GM18520 (cell line): ENCODE data around the gene AIP.

Experiments
- ATAC-seq: cut with Tn5 transposase; IDR thresholded peaks from one replicate; pipeline ENCODE4 v1.9.1; 2021; ENCODE audit not compliant: unreplicated experiment

Gene AIP

DNA sequence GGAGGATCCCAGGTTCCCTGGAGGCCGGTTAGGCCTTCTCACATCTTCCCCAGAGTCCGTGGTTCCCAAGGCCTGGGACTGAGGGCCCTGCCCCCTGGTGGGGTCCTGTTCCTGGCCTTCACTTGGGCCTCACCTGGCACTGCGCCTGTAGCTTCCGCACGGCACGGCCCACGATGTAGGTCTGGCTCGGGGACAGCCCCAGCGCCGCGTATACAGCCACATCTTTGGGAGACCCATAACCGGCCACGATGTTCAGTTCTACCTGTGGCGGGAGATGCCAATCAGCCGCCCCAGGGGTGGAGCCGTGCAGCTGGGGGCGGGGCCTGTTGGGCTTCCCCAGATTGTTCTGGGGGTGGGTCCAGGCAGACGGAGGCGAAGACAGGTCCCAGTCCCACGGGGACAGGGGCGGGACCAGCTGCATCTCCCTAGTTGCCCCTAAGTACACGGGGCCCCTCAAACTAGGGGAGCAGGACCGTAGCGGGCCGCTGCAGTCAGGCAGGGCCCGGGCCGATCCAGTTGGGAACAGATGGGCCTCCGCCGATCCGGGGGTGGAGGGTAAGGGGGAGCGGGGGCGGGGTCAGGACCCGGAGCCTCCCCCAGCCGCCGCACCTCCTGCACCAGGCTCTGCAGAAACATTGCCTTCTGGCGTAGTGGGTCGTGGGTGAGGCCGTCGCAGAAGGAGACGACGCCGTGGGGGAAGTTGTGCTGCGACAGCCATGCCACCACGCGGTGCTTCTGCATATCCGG is 10.1 kb downstream of the AIP start:
- no peak for ATAC-seq

DNA sequence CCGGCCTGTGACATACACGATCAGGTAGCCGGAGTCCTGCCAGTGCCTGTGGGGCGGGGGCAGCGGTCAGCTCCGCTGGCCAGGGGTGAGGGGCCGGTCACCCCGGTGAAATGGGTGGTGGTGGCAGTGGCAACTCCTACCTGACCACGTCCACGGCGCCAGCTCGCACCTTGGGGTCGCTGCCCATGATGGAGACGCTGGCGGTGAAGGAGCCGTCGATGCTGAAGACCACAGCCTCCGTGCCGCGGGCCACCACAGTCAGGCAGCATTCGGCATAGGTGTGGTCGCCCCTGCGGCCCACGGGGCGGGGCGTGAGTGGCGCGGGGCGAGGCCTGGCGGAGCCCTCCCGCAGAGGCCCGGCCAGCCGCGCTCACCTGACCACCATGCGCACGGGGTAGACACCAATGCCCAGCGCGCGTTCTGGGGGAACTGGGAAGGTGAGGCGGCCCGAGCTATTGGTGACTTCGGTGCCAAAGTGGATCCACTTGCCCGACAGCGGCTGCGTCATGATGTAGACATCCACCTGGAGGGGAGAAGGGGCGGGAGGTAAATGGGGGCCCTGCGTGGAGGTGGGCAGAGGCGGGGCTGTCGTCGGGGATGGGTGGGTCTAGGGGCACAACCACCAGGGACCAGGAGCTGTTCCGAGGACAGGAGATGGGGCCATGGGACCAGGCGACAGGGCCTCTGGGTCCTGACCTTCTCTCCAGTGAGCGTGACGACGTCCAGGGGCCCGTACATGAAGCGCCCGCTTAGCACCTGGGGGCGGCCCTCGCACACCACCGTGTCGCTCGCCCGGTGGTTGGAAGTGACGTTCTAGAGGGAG is 10.9 kb downstream of the AIP start:
- ATAC-seq, result no peak

DNA sequence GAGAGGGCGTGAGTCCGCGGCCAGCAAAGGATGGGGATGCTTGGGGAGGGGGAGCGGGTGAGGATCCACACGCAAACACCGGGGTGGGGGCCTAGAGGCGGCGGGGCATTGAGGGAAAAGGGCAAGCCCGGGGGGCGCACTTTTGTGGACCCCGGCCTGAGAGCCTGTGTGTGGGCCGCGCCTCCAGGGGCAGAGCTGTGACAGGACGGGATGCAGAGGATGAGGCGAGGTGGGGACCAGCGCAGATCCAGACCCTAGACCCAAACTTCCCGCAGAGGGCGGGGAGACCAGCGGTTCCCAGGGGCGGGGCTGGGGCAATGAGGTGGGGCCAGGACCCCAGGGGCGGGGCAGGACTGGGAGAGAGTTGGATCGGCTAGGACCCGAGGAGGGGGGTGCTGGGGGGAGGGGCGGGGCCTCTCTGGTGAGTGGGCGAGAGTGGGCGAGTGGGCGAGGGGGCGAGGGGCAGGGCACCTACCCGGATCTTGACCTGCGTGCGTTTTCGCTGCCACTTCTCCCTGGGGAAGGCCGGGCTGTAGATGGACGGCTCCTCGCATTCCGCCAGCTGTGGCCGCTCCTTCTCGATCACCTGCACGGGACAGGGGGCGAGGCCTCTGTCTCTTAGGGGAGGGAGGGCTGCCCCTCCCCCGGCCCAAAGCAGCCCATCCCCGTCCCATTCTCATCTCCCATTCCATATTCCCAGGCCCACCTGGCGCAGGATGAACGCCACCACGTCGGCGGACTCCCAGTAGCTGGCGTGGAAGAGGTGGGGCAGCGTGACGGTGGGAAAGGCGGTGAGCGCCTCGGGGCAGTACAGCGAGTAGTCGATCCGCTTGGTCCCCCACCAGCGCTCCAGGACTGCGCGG is 11.8 kb downstream of the AIP start:
- ATAC-seq, result no peak

DNA sequence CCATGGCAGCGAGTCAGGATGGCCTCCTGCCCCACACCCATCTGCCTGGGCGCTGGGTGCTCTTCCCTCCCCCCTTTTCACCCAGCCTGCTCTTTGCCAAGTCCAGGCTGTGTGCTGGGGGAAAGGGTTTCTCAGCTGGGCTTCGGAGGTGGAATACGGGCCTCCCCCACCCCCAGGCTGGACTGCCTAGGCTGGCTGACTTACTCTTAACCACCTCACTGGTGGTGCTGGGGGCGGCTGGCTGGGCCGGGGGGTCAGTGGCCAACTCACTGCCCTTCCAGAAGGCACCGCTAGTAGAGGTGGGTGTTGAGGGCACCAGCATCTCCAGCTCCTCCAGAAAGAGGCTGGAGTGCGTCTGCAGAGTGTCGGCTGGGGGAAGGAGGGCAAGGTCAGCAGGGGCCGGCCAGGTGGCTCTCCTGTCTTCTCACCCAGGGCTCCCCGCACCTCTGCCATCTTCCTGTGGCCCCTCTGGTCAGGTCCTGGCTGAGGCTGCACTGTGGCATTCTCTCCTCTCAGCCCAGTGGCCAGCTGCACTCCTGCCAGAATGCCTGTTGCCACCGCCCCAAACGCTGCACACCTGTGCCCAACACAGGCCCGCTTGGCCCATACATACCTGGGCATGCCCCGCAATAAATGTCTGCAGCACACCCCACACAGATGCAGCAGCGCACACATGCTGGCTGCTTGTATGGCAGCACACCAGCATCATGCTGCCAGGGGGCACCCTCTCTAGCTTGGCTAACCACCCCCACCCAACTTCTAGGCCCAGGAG is 12.6 kb downstream of the AIP start:
- no peak for ATAC-seq

DNA sequence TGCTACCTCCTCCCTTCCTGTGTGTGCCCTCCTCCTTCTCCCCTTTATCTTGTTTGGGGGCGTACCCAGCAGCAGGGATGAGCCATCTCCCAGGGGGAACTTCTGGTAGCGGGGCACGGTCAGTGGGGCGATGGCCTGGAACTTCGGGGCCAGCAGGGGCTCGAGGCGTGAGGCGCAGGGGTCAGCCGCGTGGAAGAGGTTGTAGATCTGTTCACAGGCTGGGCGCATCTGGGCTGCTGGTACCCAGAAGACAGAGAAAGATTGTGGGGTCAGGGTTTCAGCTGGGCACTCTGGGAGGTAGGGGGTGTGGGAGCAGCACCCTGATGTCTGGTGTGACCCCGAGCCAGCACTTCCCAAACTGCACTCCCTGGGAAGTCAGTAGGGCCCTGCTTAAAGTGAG is 13.3 kb downstream of the AIP start:
- no peak for ATAC-seq

DNA sequence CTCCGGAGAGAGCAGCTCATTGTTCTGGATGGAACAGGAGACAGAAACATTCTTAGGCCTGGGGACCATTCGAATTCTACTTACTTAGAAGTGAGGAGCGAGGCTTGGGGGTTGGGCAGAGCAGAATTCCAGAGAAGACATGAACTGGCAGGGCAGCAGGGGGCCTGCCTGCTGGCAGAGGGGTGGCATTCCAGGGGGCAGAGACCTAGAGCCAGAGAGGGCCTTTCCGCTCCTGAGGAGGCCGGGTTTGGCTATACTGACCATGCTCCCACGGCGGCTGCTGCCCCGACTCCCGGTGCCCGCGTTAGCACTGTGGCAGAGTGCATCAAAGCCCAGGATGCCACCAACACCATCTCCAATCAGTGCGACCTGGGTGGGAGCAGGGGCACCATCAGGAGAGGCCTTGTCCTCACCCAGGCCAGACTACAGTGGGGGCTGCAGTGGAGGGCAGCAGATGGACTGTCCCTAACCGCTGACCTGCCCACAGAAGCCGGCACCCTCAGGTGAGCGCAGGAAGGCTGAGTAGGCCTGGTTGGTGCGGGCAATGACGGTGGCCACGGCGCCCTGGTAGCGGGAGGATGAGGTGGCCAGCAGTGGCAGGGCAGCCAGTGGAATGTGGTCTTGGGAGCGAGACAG is 14.9 kb downstream of the AIP start:
- no peak for ATAC-seq

DNA sequence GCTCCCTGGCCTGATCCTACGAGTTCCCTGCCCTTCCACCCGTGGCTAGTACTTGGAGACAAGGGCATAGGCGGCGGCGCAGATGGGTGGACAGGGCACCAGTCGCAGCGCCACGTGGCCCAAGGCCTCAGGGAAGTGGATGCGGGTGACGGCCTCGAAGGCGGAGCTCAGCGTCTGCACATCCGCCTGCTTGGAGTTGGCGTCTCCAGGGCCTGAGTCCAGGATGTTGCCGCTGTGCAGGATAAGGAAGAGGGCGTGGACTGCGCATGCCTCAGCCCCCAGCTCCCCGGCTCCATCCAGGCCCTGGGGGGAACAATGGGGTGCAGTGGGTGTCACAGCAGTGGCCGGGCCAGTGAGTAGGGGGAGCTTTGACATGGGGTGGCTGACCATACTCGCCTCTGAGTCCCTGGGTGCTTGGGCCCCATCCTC is 15.7 kb downstream of the AIP start:
- no peak for ATAC-seq

DNA sequence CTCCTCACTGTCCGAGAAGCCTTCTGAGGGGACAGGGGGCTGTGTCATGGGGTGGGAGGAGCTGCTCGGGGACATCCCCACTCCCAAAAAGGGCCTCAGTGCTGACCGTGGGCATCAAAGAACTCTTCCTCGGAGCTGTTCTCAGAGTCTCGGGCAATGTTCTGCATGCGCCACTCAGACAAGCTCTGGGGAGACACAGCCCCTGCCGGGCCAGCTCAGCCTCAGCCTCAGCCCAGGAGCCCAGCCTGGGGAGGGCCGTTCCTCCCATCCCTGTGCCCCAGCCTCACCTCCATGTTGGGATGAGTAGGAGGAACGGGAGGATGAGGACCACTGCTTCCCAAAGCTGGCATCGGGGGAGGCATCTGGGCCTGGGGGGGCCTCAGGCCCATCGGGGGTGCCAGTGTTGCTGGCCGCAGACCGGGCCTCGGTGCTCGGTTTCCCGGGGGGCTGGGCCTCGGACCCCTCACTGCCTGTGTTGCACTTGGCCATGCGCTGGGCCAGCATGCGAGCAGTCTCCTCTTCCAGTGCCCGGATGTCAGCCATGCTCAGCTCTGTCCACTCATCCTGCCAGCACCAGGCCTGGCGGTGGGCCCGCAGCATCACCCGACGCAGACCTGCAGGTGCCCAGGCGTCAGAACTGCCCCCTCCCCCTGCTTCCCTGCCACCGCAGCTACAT is 17.1 kb downstream of the AIP start:
- no peak for ATAC-seq

DNA sequence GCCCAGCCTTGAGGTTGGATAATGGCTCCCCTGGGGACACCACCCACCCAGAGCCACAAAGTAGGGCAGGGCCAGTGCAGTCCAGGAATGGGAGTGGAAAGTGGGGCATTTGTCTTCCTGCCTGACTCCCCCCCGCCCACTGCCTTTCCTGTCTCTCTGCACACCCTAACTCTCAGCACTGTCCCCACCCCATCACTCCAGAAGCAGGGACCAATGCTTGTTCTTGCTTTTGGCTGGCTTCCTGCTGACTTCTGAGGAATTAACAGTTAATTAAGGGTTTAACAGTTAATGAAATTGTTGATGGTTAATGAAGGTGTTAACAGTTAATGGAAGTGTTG is 17.6 kb downstream of the AIP start:
- ATAC-seq, result no peak

DNA sequence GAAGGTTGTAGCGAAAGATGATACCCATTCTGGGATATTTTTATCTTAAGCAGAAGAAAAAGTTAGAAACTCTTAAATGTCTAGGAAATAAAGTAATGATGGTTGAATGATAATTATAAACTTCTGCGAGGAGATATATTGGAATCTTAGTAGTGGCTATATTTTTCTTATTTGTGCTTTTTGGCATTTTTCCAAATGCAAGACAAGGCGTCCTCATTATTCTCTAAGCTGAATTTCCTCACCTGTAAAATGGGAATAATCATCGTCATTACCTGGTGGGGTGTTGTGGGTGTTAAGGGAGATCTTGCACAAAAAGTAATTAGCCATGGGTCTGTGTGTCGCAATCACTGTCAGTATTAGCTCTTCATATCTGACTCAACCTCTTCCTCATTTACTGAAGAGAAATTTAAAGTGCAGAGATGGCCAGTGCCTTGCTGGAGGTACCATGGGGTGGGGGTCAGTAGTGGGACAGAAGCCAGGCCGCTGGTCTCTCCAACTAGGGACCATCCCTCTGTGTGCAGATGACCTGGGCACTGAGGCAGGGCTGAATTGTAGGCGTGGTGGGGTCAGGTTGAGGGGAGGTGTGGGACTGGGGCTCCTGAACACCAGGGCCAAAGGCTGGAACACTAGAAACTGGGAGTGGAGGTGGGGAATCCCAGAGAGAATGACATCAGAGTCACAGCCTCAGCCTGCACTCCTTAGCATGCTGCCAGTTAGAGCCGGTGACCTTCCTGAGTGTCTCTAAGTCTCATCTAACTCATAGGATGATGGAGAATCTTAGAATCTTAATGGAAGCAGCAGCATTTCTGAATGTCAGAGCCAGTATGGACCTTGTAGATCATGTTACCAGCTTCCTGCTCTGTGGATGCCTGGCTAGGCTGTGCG is 18.2 kb downstream of the AIP start:
- ATAC-seq, result no peak

DNA sequence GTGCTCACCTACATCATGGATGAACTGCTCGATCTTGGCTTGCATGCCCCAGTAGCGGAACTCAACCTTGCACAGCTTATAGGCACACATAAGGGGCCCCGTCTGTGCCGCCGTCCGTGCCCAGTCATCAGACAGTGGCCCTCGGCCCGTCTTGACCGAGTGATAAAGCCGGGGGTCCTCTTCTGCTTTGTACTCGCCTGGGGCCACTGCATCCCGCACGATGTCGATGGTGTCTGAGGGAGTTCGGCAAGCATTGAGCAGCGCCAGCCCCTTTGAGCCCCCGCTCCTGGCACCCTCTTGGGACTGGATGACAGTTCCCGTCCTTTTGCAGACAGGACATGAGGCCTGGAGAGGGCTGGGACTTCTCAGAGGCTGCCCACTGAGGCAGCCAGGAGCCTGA is 19.0 kb downstream of the AIP start:
- no peak for ATAC-seq

DNA sequence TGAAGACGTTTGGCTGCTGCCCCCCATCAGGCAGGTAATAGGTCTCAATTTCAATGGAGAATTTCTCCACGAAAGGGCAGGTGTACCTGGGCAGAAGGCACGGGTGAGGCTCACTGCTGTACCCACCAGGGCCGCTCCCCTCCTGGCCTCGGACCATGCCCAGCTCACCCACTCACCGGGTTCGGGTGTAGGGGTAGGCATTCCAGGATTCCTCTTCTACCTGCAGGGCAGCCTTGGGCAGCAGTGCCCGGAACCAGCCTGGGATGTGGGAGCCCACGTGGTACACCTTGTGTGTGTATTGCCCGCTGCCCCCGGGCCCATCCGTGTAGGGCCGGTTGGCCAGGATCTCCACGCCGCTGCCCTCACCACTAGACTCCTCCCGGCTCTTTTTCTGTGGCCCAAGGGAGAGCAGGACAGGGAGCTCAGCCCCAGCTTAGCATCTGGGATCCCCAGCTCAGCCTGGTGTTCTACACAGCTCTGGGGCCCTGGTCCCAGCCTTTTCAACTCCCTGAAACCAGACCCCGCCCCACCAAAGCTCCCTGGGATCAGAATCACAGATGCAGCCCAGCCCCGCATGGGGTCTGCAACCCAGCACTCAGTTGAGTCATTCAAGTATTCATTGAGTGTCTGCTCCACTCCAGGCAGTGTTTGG is 19.6 kb downstream of the AIP start:
- ATAC-seq, result no peak

DNA sequence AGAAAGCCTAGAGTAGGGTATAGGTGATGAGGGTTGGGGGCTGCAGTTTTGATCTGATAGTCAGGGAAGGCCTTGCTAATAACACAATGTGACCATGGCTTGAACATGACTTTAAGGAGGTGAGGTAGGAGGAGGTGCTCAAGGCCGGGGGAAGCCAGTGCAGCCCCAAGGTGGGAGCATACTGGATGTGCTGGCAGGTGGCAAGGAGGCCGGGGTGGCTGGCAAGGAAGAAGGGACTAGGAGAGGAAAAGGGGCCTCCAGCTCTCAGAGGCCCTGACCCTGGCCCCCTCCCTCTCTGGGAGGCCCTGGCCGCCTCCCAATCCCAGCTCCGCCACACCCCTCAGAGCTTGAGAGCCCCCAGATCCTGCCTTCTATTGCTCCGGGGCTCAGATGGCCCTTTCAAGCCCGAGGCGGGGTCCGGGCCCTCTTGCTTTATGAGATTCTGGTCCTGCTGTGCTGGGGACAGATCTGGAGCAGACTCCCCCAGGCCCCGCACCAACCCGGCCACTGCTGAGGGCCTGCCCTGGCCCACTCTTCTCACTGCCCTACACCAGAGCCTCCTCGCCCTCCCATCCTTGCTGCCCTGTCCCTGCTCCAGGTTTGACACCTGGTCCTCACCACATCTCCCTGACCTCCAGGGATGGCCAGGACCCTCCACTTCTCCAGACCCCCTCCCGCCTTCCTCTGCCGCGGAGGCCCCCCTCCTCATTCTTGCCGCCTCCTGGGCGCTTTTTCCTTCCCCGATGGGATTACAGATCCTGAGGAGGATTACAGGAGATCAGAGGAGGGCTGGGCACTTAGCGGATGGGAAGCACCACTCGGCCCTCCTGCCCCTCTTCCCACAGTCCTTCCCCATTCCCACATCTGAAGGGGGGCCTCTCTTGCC is 20.5 kb downstream of the AIP start:
- no peak for ATAC-seq

DNA sequence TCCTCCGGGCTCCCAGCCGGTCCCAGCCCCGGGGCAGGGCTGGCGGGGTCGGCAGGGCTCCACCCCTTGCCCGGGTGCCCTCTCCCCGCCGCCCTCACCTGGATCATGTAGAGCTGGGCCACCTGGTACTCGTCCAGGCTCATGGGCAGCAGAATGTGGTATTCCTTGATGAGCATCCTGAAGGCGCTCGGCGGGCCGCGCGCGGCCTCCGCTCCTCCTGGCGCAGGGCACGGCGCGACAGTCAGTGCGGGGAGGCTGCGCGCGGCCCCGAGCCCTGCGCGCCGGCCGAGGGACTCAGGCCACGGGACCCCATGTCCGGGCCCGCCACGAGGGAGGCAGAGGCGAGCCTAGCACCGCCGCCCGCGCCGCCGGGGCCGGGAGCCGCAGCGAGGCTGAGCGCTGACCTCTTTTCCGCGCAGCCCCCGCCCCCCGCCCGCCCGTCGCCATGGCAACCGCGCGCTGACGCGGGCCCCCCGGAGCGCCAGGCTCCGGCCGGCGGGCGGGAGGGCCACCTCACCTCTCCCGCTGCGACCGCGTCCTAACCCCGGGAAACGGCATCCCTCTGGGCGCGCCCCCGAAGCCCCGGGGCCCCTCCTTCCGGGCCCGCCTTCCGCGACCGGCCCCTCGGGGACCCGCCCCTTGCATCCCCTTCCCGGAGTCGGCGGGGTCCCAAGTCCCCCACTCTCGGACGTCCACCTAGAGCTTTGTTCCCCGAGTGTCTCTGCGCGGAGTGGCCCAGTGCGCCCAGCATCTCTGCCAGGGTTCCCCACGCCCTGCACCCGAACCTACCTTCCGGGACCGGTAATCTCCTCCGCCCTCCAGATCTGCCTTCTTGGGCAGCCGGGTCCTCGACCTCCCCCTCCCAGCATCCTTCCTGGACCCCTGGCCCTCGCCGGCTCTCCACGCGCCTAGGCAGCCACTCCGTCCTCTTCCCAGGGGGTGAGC is 21.5 kb downstream of the AIP start:
- no peak for ATAC-seq

DNA sequence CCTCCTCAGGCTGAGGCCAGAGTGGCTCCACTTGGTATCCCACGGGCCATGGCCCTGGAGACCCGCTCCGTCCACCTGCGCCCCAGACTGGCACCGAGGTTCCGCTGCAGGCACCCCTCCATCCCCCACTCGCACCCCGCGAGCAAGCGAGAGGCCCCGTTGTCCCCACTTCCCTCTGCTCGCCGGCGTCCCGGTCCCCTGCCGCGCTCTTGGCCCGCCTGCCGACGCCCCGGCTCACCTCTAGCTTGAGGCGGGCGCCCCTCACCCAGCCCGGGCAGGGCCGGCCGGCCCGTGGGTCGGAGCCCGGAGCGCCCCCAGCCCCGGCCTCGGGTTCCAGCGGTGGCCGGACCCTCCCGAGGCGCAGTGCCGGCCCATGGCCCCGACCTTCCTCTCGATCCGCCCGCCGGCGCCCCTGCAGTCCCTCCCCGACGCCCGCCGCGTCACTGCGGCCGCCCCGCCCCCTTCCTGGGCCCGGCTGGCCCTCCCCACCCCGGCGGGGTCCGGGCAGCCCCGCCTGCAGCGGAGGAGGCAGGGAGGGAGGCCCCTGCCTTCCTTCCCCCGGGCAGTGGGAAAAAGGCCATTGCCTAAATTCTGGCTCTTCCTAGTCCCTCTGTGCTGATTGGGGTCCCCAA is 22.2 kb downstream of the AIP start, which contains the start of gene PITPNM1:
TSS of gene PITPNM1 (minus strand) at position 414 of the 632 bp plus-strand sequence. CDS start 1,183 bp downstream, outside the sequence.
- no peak for ATAC-seq
